CD4-positive, alpha-beta T cell (primary cell): ENCODE results near the gene BLOC1S4. TPM values are rescaled to one million over a fixed set of nuclear protein-coding genes. Genes with fewer than 3 reads are reported as not detected.

Experiments
- ATAC-seq: fragments of 200-7000 bp; cut with Tn5 transposase; one replicate; pipeline ENCODE4 v1.10.0; 2022; ENCODE audit warnings: mild to moderate bottlenecking; ENCODE audit not compliant: poor library complexity
- CTCF ChIA-PET: fragments of 350-600 bp; sonication (Branson Sonifier 250); formaldehyde crosslinking; loops from one replicate; lab custom pipeline; 2021; ENCODE audit warnings: antibody characterized with exemption, inconsistent platforms; lab: Charles Lee
- POLR2A ChIA-PET: fragments of 350-600 bp; sonication (Branson Sonifier 250); formaldehyde crosslinking; loops from one replicate; lab custom pipeline; 2021; ENCODE audit warnings: antibody characterized with exemption, inconsistent platforms; lab: Charles Lee
- DNase-seq, 14 experiments: peaks; one replicate each; pipeline ENCODE4 v3.0.0-alpha.2; 2013 to 2020; ENCODE audit warnings: mixed read lengths in 2 of 14
- H3K27ac ChIP-seq, 2 donors: one replicate each; pipeline versions ENCODE4 v1.5.1 to v1.7.0; 2013; ENCODE audit warnings: low read length in 2 of 2, low read depth in 1 of 2, mild to moderate bottlenecking in 1 of 2
- H3K27me3 ChIP-seq, 2 experiments: 1 replicate in 1 of 2; 2 replicates in 1 of 2; pipeline versions ENCODE4 v1.6.1 to v1.7.0; 2013; ENCODE audit warnings: low read length in 2 of 2, control low read depth in 1 of 2, mild to moderate bottlenecking in 1 of 2, moderate library complexity in 1 of 2; ENCODE audit not compliant: insufficient read depth in 2 of 2, control insufficient read depth in 1 of 2
- H3K36me3 ChIP-seq: one replicate; pipeline ENCODE4 v1.6.1; 2013; ENCODE audit warnings: low read length, control low read depth; ENCODE audit not compliant: insufficient read depth
- H3K4me1 ChIP-seq: one replicate; pipeline ENCODE4 v1.6.1; 2013; ENCODE audit warnings: low read length, control low read depth; ENCODE audit not compliant: insufficient read depth
- H3K4me3 ChIP-seq: one replicate; pipeline ENCODE4 v1.5.1; 2013; ENCODE audit warnings: mild to moderate bottlenecking, low read length, moderate library complexity
- H3K9me3 ChIP-seq, 2 experiments: 1 replicate in 1 of 2; 2 replicates in 1 of 2; pipeline versions ENCODE4 v1.6.1 to v1.7.0; 2013; ENCODE audit warnings: low read length in 2 of 2, mild to moderate bottlenecking in 2 of 2, control low read depth in 1 of 2, moderate library complexity in 1 of 2; ENCODE audit not compliant: control insufficient read depth in 1 of 2, insufficient read depth in 1 of 2
- H3K27ac Mint-ChIP-seq: one replicate; pipeline ENCODE4 v1.8.0; 2020; ENCODE audit warnings: mixed read lengths
- H3K27me3 Mint-ChIP-seq: one replicate; pipeline ENCODE4 v1.8.0; 2021; ENCODE audit warnings: mixed read lengths
- H3K36me3 Mint-ChIP-seq: one replicate; pipeline ENCODE4 v1.8.0; 2021; ENCODE audit warnings: low read depth, mixed read lengths
- H3K4me1 Mint-ChIP-seq: one replicate; pipeline ENCODE4 v1.8.0; 2021; ENCODE audit warnings: low read depth, mixed read lengths
- H3K4me3 Mint-ChIP-seq: one replicate; pipeline ENCODE4 v1.8.0; 2020; ENCODE audit warnings: mild to moderate bottlenecking, mixed read lengths
- H3K9me3 Mint-ChIP-seq: one replicate; pipeline ENCODE4 v1.8.0; 2020; ENCODE audit warnings: mixed read lengths
- intact Hi-C, 2 experiments: fragments of 100-400 bp; cut with DNase I in 1 of 2; cut with micrococcal nuclease in 1 of 2; formaldehyde crosslinking; loops; one replicate each; pipeline versions ENCODE4 v1.15.1 to v1.9.0; 2023 to 2025; cut with DNase I, micrococcal nuclease
- total RNA-seq, 174 experiments: library from RNA in 2 of 174; stranded (reverse) in 2 of 174; gene quantifications; one replicate each; pipeline ENCODE4 v1.2.3 and lab custom pipeline; 2021 to 2026
- TF ChIP-seq, protein P1 (sequence below): fragments of 200-600 bp; IDR thresholded peaks from one replicate; pipeline ENCODE4 v1.8.0; 2022; ENCODE audit warnings: antibody characterized with exemption, mild to moderate bottlenecking

The BLOC1S4 gene
- total RNA-seq, 2 experiments from 2014 or later, result 24.6 to 27.6 TPM

DNA sequence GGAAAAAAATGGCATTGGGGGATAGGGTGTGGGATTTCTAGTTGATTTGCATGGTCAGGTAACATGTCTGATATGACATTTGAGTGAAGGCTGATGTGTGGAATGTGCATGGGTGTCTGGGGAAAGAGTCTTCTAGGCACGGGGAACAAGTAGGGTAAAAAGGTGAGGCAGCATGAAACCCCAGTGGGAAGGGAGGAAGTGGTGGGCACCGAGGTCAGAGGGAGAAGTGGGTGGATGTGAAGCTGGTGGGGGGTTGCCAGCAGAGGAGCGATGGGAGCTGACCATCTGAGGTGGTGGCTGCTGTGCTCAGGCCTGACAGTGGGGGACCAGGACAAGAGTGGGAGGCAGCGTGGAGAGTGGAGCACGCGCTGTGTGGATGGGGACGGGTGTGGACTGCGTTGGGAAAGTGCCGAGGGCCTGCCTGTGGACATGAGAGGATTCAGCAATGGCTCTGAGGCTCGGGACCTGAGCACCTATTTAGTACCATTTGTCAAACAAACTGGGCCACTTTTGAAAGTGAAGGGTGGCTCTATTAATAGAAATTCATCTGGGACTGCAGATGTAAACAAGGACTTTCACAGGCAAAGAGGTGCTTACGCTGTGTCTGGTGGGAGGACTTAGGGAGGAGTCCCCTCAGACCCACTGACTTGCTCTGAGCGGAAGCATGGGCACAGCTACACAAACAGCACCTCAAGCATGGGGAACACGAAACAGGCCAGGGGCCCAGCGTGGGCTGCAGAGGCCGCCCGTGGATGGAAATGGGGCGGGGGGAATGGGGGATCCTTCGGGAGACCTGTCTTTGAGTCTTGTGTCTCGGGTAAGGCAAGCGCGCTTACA lies 39.0 kb upstream of the BLOC1S4 start:
- no peak for ATAC-seq
- ChIA-PET CTCF (interaction anchor here (2.4 to 4.1 kb wide), 3 partner anchors 19 to 41 kb away, joined by 24 to 74 read pairs (median 32); partner anchors contain the start of gene BLOC1S4), POLR2A (interaction anchor here (1.0 to 7.5 kb wide), 9 partner anchors 13 to 39 kb away, joined by 4 to 245 read pairs (median 163); partner anchors contain the start of genes BLOC1S4, MRFAP1, MRFAP1L1 and S100P)
- H3K4me3 Mint-ChIP-seq, result peak overlapping the region; percentile 97
- peaks cover 23% of the 10 kb centered on the region for H3K36me3 ChIP-seq
- peaks cover 9 to 22% of the 10 kb centered on the region in 2 experiments for H3K9me3 ChIP-seq
- peaks cover 59% of the 10 kb centered on the region for H3K4me1 ChIP-seq
- no peaks in the 10 kb centered on the region for H3K27me3 Mint-ChIP-seq
- peak overlapping the region; percentile 96 for H3K27ac Mint-ChIP-seq
- peak overlapping the region; percentile 10 for H3K4me3 ChIP-seq
- H3K36me3 Mint-ChIP-seq, result peaks cover 66% of the 10 kb centered on the region
- no peaks in the 10 kb centered on the region for H3K9me3 Mint-ChIP-seq
- peak in 1 of 14 experiments; percentile 20 for DNase-seq
- TF ChIP-seq, protein P1, sequence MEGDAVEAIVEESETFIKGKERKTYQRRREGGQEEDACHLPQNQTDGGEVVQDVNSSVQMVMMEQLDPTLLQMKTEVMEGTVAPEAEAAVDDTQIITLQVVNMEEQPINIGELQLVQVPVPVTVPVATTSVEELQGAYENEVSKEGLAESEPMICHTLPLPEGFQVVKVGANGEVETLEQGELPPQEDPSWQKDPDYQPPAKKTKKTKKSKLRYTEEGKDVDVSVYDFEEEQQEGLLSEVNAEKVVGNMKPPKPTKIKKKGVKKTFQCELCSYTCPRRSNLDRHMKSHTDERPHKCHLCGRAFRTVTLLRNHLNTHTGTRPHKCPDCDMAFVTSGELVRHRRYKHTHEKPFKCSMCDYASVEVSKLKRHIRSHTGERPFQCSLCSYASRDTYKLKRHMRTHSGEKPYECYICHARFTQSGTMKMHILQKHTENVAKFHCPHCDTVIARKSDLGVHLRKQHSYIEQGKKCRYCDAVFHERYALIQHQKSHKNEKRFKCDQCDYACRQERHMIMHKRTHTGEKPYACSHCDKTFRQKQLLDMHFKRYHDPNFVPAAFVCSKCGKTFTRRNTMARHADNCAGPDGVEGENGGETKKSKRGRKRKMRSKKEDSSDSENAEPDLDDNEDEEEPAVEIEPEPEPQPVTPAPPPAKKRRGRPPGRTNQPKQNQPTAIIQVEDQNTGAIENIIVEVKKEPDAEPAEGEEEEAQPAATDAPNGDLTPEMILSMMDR, result no peak
- H3K27ac ChIP-seq, result no peak overlapping the region
- no peaks in the 10 kb centered on the region for H3K27me3 ChIP-seq
- peaks cover 56% of the 10 kb centered on the region for H3K4me1 Mint-ChIP-seq
- intact Hi-C loops, result loop anchor here in 1 of 2 experiments (10.0 kb wide), 1 partner anchor 108 kb away; the partner anchor contains the start of gene KIAA0232

DNA sequence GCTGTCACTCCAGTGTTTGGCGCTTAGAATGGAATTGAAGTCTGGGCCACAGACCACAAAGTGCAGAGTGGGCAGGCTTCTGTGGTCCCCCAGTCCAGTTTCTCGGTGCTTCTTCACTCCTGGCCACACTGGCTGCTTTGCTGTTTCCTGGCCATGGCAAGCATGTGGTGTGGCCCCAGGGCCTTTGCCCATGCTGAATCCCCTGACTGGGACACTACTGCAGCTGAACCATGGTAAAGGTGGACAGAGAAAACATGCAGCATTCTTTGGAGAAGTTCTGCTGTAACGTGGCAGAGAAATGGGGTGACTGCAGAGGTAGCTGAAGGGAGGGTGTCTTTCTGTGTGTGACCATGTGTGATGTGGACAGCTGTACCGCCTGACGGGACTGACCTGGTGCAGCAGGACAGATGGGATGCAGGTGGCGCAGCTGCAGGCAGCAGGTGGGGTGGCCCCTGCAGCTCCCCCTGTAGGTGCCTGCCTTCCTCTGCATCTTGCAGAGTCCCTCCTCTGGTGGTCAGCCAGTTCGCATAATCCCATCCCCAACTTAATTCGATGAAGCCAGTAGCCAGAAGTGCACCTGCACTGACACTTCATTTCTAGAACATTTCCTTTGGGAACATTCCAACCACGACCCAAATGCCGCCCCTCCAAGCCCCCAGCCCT lies 35.5 kb upstream of the BLOC1S4 start:
- peaks cover 50% of the 10 kb centered on the region for H3K4me1 ChIP-seq
- no peak for DNase-seq
- H3K27me3 ChIP-seq, result no peaks in the 10 kb centered on the region
- H3K36me3 ChIP-seq, result peaks cover 18% of the 10 kb centered on the region
- ATAC-seq, result no peak
- TF ChIP-seq, protein P1, result no peak
- no peak overlapping the region for H3K27ac Mint-ChIP-seq
- H3K4me3 Mint-ChIP-seq, result no peak overlapping the region
- H3K27ac ChIP-seq, result no peak overlapping the region
- H3K4me1 Mint-ChIP-seq, result peaks cover 36% of the 10 kb centered on the region
- peaks cover 9 to 19% of the 10 kb centered on the region in 2 experiments for H3K9me3 ChIP-seq
- H3K27me3 Mint-ChIP-seq, result no peaks in the 10 kb centered on the region
- peaks cover 42% of the 10 kb centered on the region for H3K36me3 Mint-ChIP-seq
- CTCF ChIA-PET, result no interaction called here
- H3K4me3 ChIP-seq, result no peak overlapping the region
- H3K9me3 Mint-ChIP-seq, result no peaks in the 10 kb centered on the region
- intact Hi-C loops, result no loop called here
- POLR2A ChIA-PET, result interaction anchor here (0.6 to 2.2 kb wide), 4 partner anchors 10 to 30 kb away, joined by 3 to 7 read pairs (median 4); no protein-coding TSS in a partner anchor

DNA sequence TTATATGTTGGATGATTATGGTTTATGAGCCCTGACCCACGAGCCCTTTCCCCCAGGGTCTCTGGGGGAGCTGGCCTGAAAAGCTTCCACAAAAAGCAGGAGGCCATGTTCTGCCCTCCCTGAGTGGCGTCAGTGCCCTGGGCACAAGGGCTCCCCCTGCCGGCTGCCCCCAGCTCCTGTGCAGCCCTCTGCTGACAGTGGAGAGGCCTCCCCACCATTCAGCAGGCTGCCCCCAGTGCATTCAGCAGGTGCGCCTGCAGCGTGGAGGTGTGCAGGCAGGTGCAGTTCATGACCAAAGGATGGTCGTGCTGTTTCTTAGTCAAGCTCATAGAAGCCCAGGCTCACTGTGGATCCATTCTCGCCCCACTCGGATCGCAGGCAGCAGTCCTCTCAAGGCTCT lies 34.8 kb upstream of the BLOC1S4 start:
- Mint-ChIP-seq H3K9me3 (no peaks in the 10 kb centered on the region), H3K27ac (no peak overlapping the region), H3K4me3 (no peak overlapping the region), H3K4me1 (peaks cover 32% of the 10 kb centered on the region), H3K27me3 (no peaks in the 10 kb centered on the region), H3K36me3 (peaks cover 38% of the 10 kb centered on the region)
- CTCF ChIA-PET, result no interaction called here
- Histone ChIP-seq H3K27ac (no peak overlapping the region), H3K9me3 (peaks cover 9 to 19% of the 10 kb centered on the region in 2 experiments), H3K4me3 (no peak overlapping the region), H3K4me1 (peaks cover 49% of the 10 kb centered on the region), H3K27me3 (no peaks in the 10 kb centered on the region), H3K36me3 (peaks cover 11% of the 10 kb centered on the region)
- POLR2A ChIA-PET, result interaction anchor here (1.0 to 1.2 kb wide), 2 partner anchors 14 to 29 kb away, joined by 3 to 4 read pairs; no protein-coding TSS in a partner anchor
- DNase-seq, result no peak
- no peak for ATAC-seq
- TF ChIP-seq, protein P1, result no peak
- intact Hi-C loops, result no loop called here
